Heart right ventricle (tissue), 16 donors: ENCODE results near the gene SH3RF1. TPM values are rescaled to one million over a fixed set of nuclear protein-coding genes. Genes with fewer than 3 reads are reported as not detected.

Experiments used
- ATAC-seq, 8 donors: fragments of 200-7000 bp; cut with Tn5 transposase; one replicate each; pipeline ENCODE4 v1.9.1; 2020; ENCODE audit warnings: mild to moderate bottlenecking in 8 of 8, moderate library complexity in 8 of 8, moderate number of reproducible peaks in 1 of 8
- DNase-seq, 2 donors: peaks; one replicate each; pipeline ENCODE4 v3.0.0-alpha.2; 2020
- H3K27ac ChIP-seq, 10 donors: fragments of 200-600 bp; sonication (generic) in 2 of 10; one replicate each; pipeline versions ENCODE4 v1.5.0 to v1.8.0; 2020 to 2022; ENCODE audit warnings: mild to moderate bottlenecking in 3 of 10
- H3K27me3 ChIP-seq, 7 donors: fragments of 200-600 bp; one replicate each; pipeline ENCODE4 v1.8.0; 2021 to 2022; ENCODE audit warnings: mild to moderate bottlenecking in 2 of 7
- H3K36me3 ChIP-seq, 9 donors: fragments of 200-600 bp; sonication (generic) in 1 of 9; one replicate each; pipeline versions ENCODE4 v1.5.0 to v1.8.0; 2020 to 2022; ENCODE audit warnings: mild to moderate bottlenecking in 2 of 9
- H3K4me1 ChIP-seq, 9 donors: fragments of 200-600 bp; sonication (generic) in 1 of 9; one replicate each; pipeline versions ENCODE4 v1.5.0 to v1.8.0; 2020 to 2022; ENCODE audit warnings: mild to moderate bottlenecking in 4 of 9
- H3K4me3 ChIP-seq, 10 donors: fragments of 200-600 bp; sonication (generic) in 2 of 10; one replicate each; pipeline versions ENCODE4 v1.5.0 to v1.8.0; 2020 to 2022; ENCODE audit warnings: mild to moderate bottlenecking in 7 of 10, moderate library complexity in 2 of 10
- H3K9me3 ChIP-seq, 11 donors: fragments of 200-600 bp in 10 of 11; sonication (generic) in 2 of 11; one replicate each; pipeline versions ENCODE4 v1.5.0 to v1.8.0; 2013 to 2022; ENCODE audit warnings: mild to moderate bottlenecking in 2 of 11, control low read depth in 1 of 11, moderate library complexity in 1 of 11
- WGBS, 2 donors: extraction: QIAGEN DNeasy Blood & Tissue Kit; methylation state at CpG; one replicate each; pipeline ENCODE4 v1.1.7; 2013; ENCODE audit warnings: inconsistent platforms in 1 of 2; 5-methylcytosine and 5-hydroxymethylcytosine counted together
- intact Hi-C, 10 donors: fragments of 100-400 bp; cut with DNase I; formaldehyde crosslinking; loops; one replicate each; pipeline versions ENCODE4 v1.11.1 to v1.14.2; 2022
- polyA plus RNA-seq, 2 donors: library from polyadenylated mRNA; stranded (reverse); fragments of 200-250 nt; gene quantifications; one replicate each; pipeline ENCODE4 v1.2.3, GENCODE V29; 2013
- total RNA-seq, 10 donors: library from RNA; stranded (reverse); fragmentation: NEBNext Ultra II Directional in 3 of 10; extraction: Animal tissue kit (Norgen Biotek cat#: 25700) in 3 of 10; gene quantifications; one replicate each; pipeline versions ENCODE4 v1.2.1 to v1.2.4, GENCODE V29; 2021 to 2023
- TF ChIP-seq, protein P1 (sequence below), 9 donors: fragments of 200-600 bp; sonication (generic) in 2 of 9; IDR thresholded peaks; one replicate each; pipeline versions ENCODE4 v1.5.0 to v1.8.0; 2021 to 2022; ENCODE audit warnings: antibody characterized with exemption in 9 of 9, mild to moderate bottlenecking in 5 of 9, moderate library complexity in 1 of 9
- donor health status: Arrhythmogenic right ventricular cardiomyopathy.
- donor health status: ischemic (EF 13 %, LVEDD 7.1; RV severe dilation, severe dysfunction).
- donor health status: healthy with polysubstance abuse.
- donor health status: DM: no; HTN: yes; CAD: no.
- donor health status: DM: no; HTN: no; CAD: no.
- donor health status: ischemic (EF 25% LVEDD 6.9; RV normal size, moderate dysfunction).
- donor health status: ischemic (EF 25% LVEDD 5.7; RV mildly dilated, moderate dysfunction).
- donor health status: healthy.
- donor health status: DM: yes; HTN: yes; CAD: no.
- donor health status: Ischemic cardiomyopathy.
- donor health status: ischemic (EF 35%, LVEDD 5.7; RV mildly dilated, moderate dysfunction).
- donor health status: nonischemic (EF 11% LVEDD 7.7; RV severe dilation, severe dysfunction).
- donor health status: DM: yes; HTN: yes; CAD: no.
- donor health status: PGD.
- donor health status: ischemic (EF 29% LVEDD 5.4; RV normal size, mild dysfunction).
- donor health status: nonischemic (EF 23%, LVEDD 6.1; RV moderate dilation, normal function).

SH3RF1 gene
- total and polyA plus RNA-seq, 12 donors: 2.6 to 11.7 (median 8.9) TPM

GRCh38 chr4:169153481-169154087 lies 117.2 kb downstream of the SH3RF1 start:
- TF ChIP-seq, protein P1, sequence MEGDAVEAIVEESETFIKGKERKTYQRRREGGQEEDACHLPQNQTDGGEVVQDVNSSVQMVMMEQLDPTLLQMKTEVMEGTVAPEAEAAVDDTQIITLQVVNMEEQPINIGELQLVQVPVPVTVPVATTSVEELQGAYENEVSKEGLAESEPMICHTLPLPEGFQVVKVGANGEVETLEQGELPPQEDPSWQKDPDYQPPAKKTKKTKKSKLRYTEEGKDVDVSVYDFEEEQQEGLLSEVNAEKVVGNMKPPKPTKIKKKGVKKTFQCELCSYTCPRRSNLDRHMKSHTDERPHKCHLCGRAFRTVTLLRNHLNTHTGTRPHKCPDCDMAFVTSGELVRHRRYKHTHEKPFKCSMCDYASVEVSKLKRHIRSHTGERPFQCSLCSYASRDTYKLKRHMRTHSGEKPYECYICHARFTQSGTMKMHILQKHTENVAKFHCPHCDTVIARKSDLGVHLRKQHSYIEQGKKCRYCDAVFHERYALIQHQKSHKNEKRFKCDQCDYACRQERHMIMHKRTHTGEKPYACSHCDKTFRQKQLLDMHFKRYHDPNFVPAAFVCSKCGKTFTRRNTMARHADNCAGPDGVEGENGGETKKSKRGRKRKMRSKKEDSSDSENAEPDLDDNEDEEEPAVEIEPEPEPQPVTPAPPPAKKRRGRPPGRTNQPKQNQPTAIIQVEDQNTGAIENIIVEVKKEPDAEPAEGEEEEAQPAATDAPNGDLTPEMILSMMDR (IDR thresholded peaks at IDR 0.05): no peak
- no peaks in the 10 kb centered on the region for H3K9me3 ChIP-seq
- no peaks in the 10 kb centered on the region for H3K27me3 ChIP-seq
- no peak for DNase-seq
- H3K36me3 ChIP-seq: peaks cover 0 to 52% (median 4%) of the 10 kb centered on the region in 9 donors
- WGBS, 2 donors: 93 to 98% methylated on average over 2 of the region's 2 CpGs
- no peak overlapping the region for H3K27ac ChIP-seq
- no peak for ATAC-seq
- no peak overlapping the region for H3K4me3 ChIP-seq
- intact Hi-C loops: no loop called here
- H3K4me1 ChIP-seq: peaks cover 0 to 15% (median 8%) of the 10 kb centered on the region in 9 donors

- DNase-seq: no peak
- Histone ChIP-seq H3K4me3 (no peak overlapping the region), H3K36me3 (peaks cover 0 to 52% (median 4%) of the 10 kb centered on the region in 9 donors), H3K27ac (no peak overlapping the region), H3K4me1 (peaks cover 0 to 18% (median 9%) of the 10 kb centered on the region in 9 donors), H3K9me3 (no peaks in the 10 kb centered on the region), H3K27me3 (no peaks in the 10 kb centered on the region)
- intact Hi-C loops: no loop called here
- WGBS, 2 donors: 80 to 97% methylated on average over 4 of the region's 4 CpGs
- no peak for ATAC-seq
- TF ChIP-seq, protein P1 (IDR thresholded peaks at IDR 0.05): no peak
Observed at GRCh38 chr4:169152899-169153298, 117.9 kb downstream of the SH3RF1 start.

GRCh38 chr4:169152098-169152497 lies 118.7 kb downstream of the SH3RF1 start:
- ATAC-seq: no peak
- 92 to 94% methylated on average over 3 of the region's 3 CpGs for whole genome bisulfite sequencing, 2 donors
- no peaks in the 10 kb centered on the region for H3K9me3 ChIP-seq
- TF ChIP-seq, protein P1 (IDR thresholded peaks at IDR 0.05): no peak
- no peak for DNase-seq
- H3K27ac ChIP-seq: no peak overlapping the region
- H3K4me1 ChIP-seq: peaks cover 0 to 18% (median 9%) of the 10 kb centered on the region in 9 donors
- no peaks in the 10 kb centered on the region for H3K27me3 ChIP-seq
- intact Hi-C loops: no loop called here
- no peak overlapping the region for H3K4me3 ChIP-seq
- peaks cover 0 to 52% (median 4%) of the 10 kb centered on the region in 9 donors for H3K36me3 ChIP-seq

GRCh38 chr4:169151671-169152070 lies 119.1 kb downstream of the SH3RF1 start:
- no peak overlapping the region for H3K4me3 ChIP-seq
- peaks cover 0 to 18% (median 9%) of the 10 kb centered on the region in 9 donors for H3K4me1 ChIP-seq
- H3K27me3 ChIP-seq: no peaks in the 10 kb centered on the region
- ATAC-seq: no peak
- H3K27ac ChIP-seq: no peak overlapping the region
- DNase-seq: no peak
- TF ChIP-seq, protein P1 (IDR thresholded peaks at IDR 0.05): no peak
- intact Hi-C loops: no loop called here
- WGBS, 2 donors: 86 to 91% methylated on average over 2 of the region's 2 CpGs
- no peaks in the 10 kb centered on the region for H3K9me3 ChIP-seq
- peaks cover 0 to 52% (median 4%) of the 10 kb centered on the region in 9 donors for H3K36me3 ChIP-seq
